Mesenchymal stem cell (in vitro differentiated cells and primary cell): ENCODE data around the gene ATP6AP2.

Source experiments
- DNase-seq: peaks from one replicate; pipeline ENCODE4 v3.0.0-alpha.2; 2013
- H2AFZ ChIP-seq: one replicate; pipeline ENCODE4 v1.6.1; 2013; ENCODE audit warnings: low read depth, mild to moderate bottlenecking, control low read depth, inconsistent platforms, low read length, moderate library complexity
- H2AK5ac ChIP-seq: 2 replicates; pipeline ENCODE4 v1.6.1; 2013; ENCODE audit warnings: low read length, moderate library complexity, mild to moderate bottlenecking, inconsistent platforms; ENCODE audit not compliant: severe bottlenecking
- H2BK120ac ChIP-seq: one replicate; pipeline ENCODE4 v1.6.1; 2013; ENCODE audit warnings: low read depth, mild to moderate bottlenecking, inconsistent platforms, low read length, moderate library complexity
- H2BK12ac ChIP-seq, 2 experiments: one replicate each; pipeline ENCODE4 v1.6.1; 2013; ENCODE audit warnings: inconsistent platforms in 2 of 2, low read length in 2 of 2, mild to moderate bottlenecking in 2 of 2, moderate library complexity in 2 of 2, control low read depth in 1 of 2
- H2BK15ac ChIP-seq: one replicate; pipeline ENCODE4 v1.6.1; 2013; ENCODE audit warnings: mild to moderate bottlenecking, low read depth, inconsistent platforms; ENCODE audit not compliant: poor library complexity, severe bottlenecking
- H2BK5ac ChIP-seq: 2 replicates; pipeline ENCODE4 v1.6.1; 2013; ENCODE audit warnings: low read depth, mild to moderate bottlenecking, low read length, control low read depth, inconsistent platforms; ENCODE audit not compliant: poor library complexity, severe bottlenecking
- H3K14ac ChIP-seq, 2 experiments: one replicate each; pipeline ENCODE4 v1.6.1; 2013; ENCODE audit warnings: inconsistent platforms in 2 of 2, low read length in 2 of 2, control low read depth in 1 of 2, mild to moderate bottlenecking in 1 of 2, moderate library complexity in 1 of 2
- H3K18ac ChIP-seq, 2 experiments: one replicate each; pipeline ENCODE4 v1.6.1; 2013; ENCODE audit warnings: inconsistent platforms in 2 of 2, low read length in 2 of 2, control low read depth in 1 of 2, low read depth in 1 of 2, mild to moderate bottlenecking in 1 of 2
- H3K23ac ChIP-seq, 2 experiments: one replicate each; pipeline ENCODE4 v1.6.1; 2013; ENCODE audit warnings: inconsistent platforms in 2 of 2, low read length in 2 of 2, mild to moderate bottlenecking in 2 of 2, moderate library complexity in 2 of 2, control low read depth in 1 of 2
- H3K27ac ChIP-seq: 2 replicates; pipeline ENCODE4 v1.5.1; 2013; ENCODE audit warnings: mild to moderate bottlenecking, moderate library complexity, low read length, control low read depth, inconsistent platforms; ENCODE audit not compliant: poor library complexity, severe bottlenecking
- H3K27me3 ChIP-seq, 2 experiments: 2 replicates each; pipeline versions ENCODE4 v1.6.1 to v1.7.0; 2013; ENCODE audit warnings: low read length in 2 of 2, mild to moderate bottlenecking in 2 of 2, moderate library complexity in 2 of 2, control low read depth in 1 of 2, inconsistent platforms in 1 of 2; ENCODE audit not compliant: control insufficient read depth in 1 of 2, insufficient read depth in 1 of 2
- H3K36me3 ChIP-seq, 2 experiments: 2 replicates each; pipeline versions ENCODE4 v1.6.1 to v1.7.0; 2013; ENCODE audit warnings: low read length in 2 of 2, control low read depth in 1 of 2, inconsistent platforms in 1 of 2, low read depth in 1 of 2, mild to moderate bottlenecking in 1 of 2; ENCODE audit not compliant: insufficient read depth in 2 of 2, control insufficient read depth in 1 of 2
- H3K4ac ChIP-seq, 2 experiments: one replicate each; pipeline ENCODE4 v1.6.1; 2013; ENCODE audit warnings: inconsistent platforms in 2 of 2, low read length in 2 of 2, mild to moderate bottlenecking in 2 of 2, moderate library complexity in 2 of 2, control low read depth in 1 of 2, low read depth in 1 of 2
- H3K4me1 ChIP-seq: 2 replicates; pipeline ENCODE4 v1.6.1; 2013; ENCODE audit warnings: low read depth, low read length, control low read depth; ENCODE audit not compliant: control insufficient read depth, insufficient read depth
- H3K4me2 ChIP-seq: 2 replicates; pipeline ENCODE4 v1.6.1; 2013; ENCODE audit warnings: low read length, mild to moderate bottlenecking, inconsistent platforms; ENCODE audit not compliant: poor library complexity, severe bottlenecking
- H3K4me3 ChIP-seq, 2 experiments: 2 replicates each; pipeline versions ENCODE4 v1.5.1 to v1.7.0; 2013; ENCODE audit warnings: low read length in 2 of 2, mild to moderate bottlenecking in 2 of 2, control low read depth in 1 of 2, low read depth in 1 of 2; ENCODE audit not compliant: insufficient read depth in 1 of 2
- H3K79me1 ChIP-seq: replicated peaks from 2 replicates; pipeline ENCODE4 v1.6.1; 2013; ENCODE audit warnings: mild to moderate bottlenecking, control low read depth, low read length, inconsistent platforms; ENCODE audit not compliant: poor library complexity, severe bottlenecking
- H3K9ac ChIP-seq: 2 replicates; pipeline ENCODE4 v1.7.0; 2013; ENCODE audit warnings: mild to moderate bottlenecking, low read length, moderate library complexity
- H3K9me3 ChIP-seq: 2 replicates; pipeline ENCODE4 v1.7.0; 2013; ENCODE audit warnings: mild to moderate bottlenecking, low read length; ENCODE audit not compliant: control insufficient read depth
- H4K8ac ChIP-seq: one replicate; pipeline ENCODE4 v1.6.1; 2013; ENCODE audit warnings: inconsistent platforms, mild to moderate bottlenecking, low read length, moderate library complexity
- H4K91ac ChIP-seq: one replicate; pipeline ENCODE4 v1.6.1; 2013; ENCODE audit warnings: mild to moderate bottlenecking, low read length, inconsistent platforms
- WGBS: methylation state at CpG from one replicate; pipeline ENCODE4 v1.1.7; 2013; ENCODE audit warnings: mixed read lengths; 5-methylcytosine and 5-hydroxymethylcytosine counted together

The ATP6AP2 gene

GRCh38 chrX:40623139-40623536 lies 42.4 kb downstream of the ATP6AP2 start, which contains the start of gene MPC1L:
Gene MPC1L (plus strand): TSS chrX:40623428. CDS start chrX:40623566, 138 bp downstream.
- peaks cover 3% of the 10 kb centered on the region for H3K9me3 ChIP-seq
- 97% methylated on average over 38 of the region's 38 CpGs for WGBS

GRCh38 chrX:40623665-40624064 lies 42.9 kb downstream of the ATP6AP2 start:
- no peak overlapping the region for H3K18ac ChIP-seq
- peaks cover 3% of the 10 kb centered on the region for H3K9me3 ChIP-seq
- no peak overlapping the region for H2BK120ac ChIP-seq
- no peak overlapping the region for H4K8ac ChIP-seq
- 93% methylated on average over 32 of the region's 32 CpGs for WGBS
- peaks cover 8 to 14% of the 10 kb centered on the region in 2 experiments for H3K36me3 ChIP-seq
- no peak for DNase-seq
- no peak overlapping the region for H2BK15ac ChIP-seq
- no peak overlapping the region for H3K4me3 ChIP-seq
- H2BK5ac ChIP-seq = no peak overlapping the region
- H3K79me1 ChIP-seq = no peaks in the 10 kb centered on the region
- H3K4ac ChIP-seq = no peak overlapping the region
- peaks cover 0 to 55% of the 10 kb centered on the region in 2 experiments for H3K27me3 ChIP-seq
- H3K9ac ChIP-seq = no peak overlapping the region
- no peak overlapping the region for H3K23ac ChIP-seq
- no peak overlapping the region for H3K4me2 ChIP-seq
- H2AFZ ChIP-seq = no peak overlapping the region
- H2AK5ac ChIP-seq = no peak overlapping the region
- H4K91ac ChIP-seq = no peak overlapping the region
- no peaks in the 10 kb centered on the region for H3K4me1 ChIP-seq
- no peak overlapping the region for H2BK12ac ChIP-seq
- no peak overlapping the region for H3K14ac ChIP-seq
- no peak overlapping the region for H3K27ac ChIP-seq

More at GRCh38 chrX:40623139-40623536, 42.4 kb downstream of the ATP6AP2 start, which contains the start of gene MPC1L:
- H2AK5ac ChIP-seq = no peak within 1 kb of the TSS
- H3K9ac ChIP-seq = no peak within 1 kb of the TSS
- no peak within 1 kb of the TSS for H3K4me3 ChIP-seq
- H3K27ac ChIP-seq = no peak within 1 kb of the TSS
- H2BK15ac ChIP-seq = no peak within 1 kb of the TSS
- no peak within 1 kb of the TSS for H4K91ac ChIP-seq
- no peak within 1 kb of the TSS for H3K4ac ChIP-seq
- no peaks in the 10 kb centered on the region for H3K79me1 ChIP-seq
- H3K18ac ChIP-seq = no peak within 1 kb of the TSS
- H3K23ac ChIP-seq = no peak within 1 kb of the TSS
- DNase-seq = no peak
- H3K27me3 ChIP-seq = peaks cover 0 to 56% of the 10 kb centered on the region in 2 experiments
- peaks cover 4 to 9% of the 10 kb centered on the region in 2 experiments for H3K36me3 ChIP-seq
- H3K4me2 ChIP-seq = no peak within 1 kb of the TSS
- H2BK12ac ChIP-seq = no peak within 1 kb of the TSS
- no peak within 1 kb of the TSS for H3K14ac ChIP-seq
- H2AFZ ChIP-seq = no peak within 1 kb of the TSS
- no peak within 1 kb of the TSS for H2BK120ac ChIP-seq
- H3K4me1 ChIP-seq = no peaks in the 10 kb centered on the region
- H2BK5ac ChIP-seq = no peak within 1 kb of the TSS
- no peak within 1 kb of the TSS for H4K8ac ChIP-seq

- no peak overlapping the region for H3K4me3 ChIP-seq
- H3K4ac ChIP-seq = no peak overlapping the region
- H3K27me3 ChIP-seq = peaks cover 0 to 55% of the 10 kb centered on the region in 2 experiments
- peaks cover 3% of the 10 kb centered on the region for H3K9me3 ChIP-seq
- H2BK5ac ChIP-seq = no peak overlapping the region
- no peak overlapping the region for H2AFZ ChIP-seq
- H2BK15ac ChIP-seq = no peak overlapping the region
- no peak for DNase-seq
- no peak overlapping the region for H3K9ac ChIP-seq
- H2BK12ac ChIP-seq = no peak overlapping the region
- no peak overlapping the region for H3K27ac ChIP-seq
- no peak overlapping the region for H2BK120ac ChIP-seq
- H3K79me1 ChIP-seq = no peaks in the 10 kb centered on the region
- no peak overlapping the region for H3K14ac ChIP-seq
- H3K18ac ChIP-seq = no peak overlapping the region
- no peak overlapping the region for H2AK5ac ChIP-seq
- no peak overlapping the region for H3K4me2 ChIP-seq
- H3K23ac ChIP-seq = no peak overlapping the region
- no peak overlapping the region for H4K91ac ChIP-seq
- H3K4me1 ChIP-seq = no peaks in the 10 kb centered on the region
- no peak overlapping the region for H4K8ac ChIP-seq
- peaks cover 15 to 28% of the 10 kb centered on the region in 2 experiments for H3K36me3 ChIP-seq
- 95% methylated on average over 3 of the region's 4 CpGs for WGBS
These were observed 44.5 kb downstream of the ATP6AP2 start for GRCh38 chrX:40625294-40625693.

- peaks cover 25 to 56% of the 10 kb centered on the region in 2 experiments for H3K36me3 ChIP-seq
- no peak overlapping the region for H2AFZ ChIP-seq
- H2BK120ac ChIP-seq = no peak overlapping the region
- WGBS = 93% methylated on average over 3 of the region's 5 CpGs
- no peak overlapping the region for H3K4ac ChIP-seq
- H3K23ac ChIP-seq = no peak overlapping the region
- no peak overlapping the region for H3K18ac ChIP-seq
- no peak overlapping the region for H3K4me3 ChIP-seq
- H2BK15ac ChIP-seq = no peak overlapping the region
- no peak overlapping the region for H4K91ac ChIP-seq
- no peak overlapping the region for H4K8ac ChIP-seq
- no peak overlapping the region for H3K9ac ChIP-seq
- peaks cover 2% of the 10 kb centered on the region for H3K79me1 ChIP-seq
- no peak overlapping the region for H2BK12ac ChIP-seq
- H3K27me3 ChIP-seq = peaks cover 0 to 47% of the 10 kb centered on the region in 2 experiments
- H3K9me3 ChIP-seq = no peaks in the 10 kb centered on the region
- no peak overlapping the region for H3K4me2 ChIP-seq
- H3K14ac ChIP-seq = no peak overlapping the region
- H2BK5ac ChIP-seq = no peak overlapping the region
- no peaks in the 10 kb centered on the region for H3K4me1 ChIP-seq
- no peak overlapping the region for H2AK5ac ChIP-seq
- no peak overlapping the region for H3K27ac ChIP-seq
- peak; percentile 6 for DNase-seq
These were observed 47.7 kb downstream of the ATP6AP2 start for GRCh38 chrX:40628506-40628905.
